ENCODE data around the gene SCFD2.
"Not testable (repeated sequence)": the region's sequence is repeated elsewhere in the genome, so short reads cannot be mapped to it uniquely, and the experiment has no call there.

The SCFD2 gene

GRCh38 chr4:53013873-53014775 lies 351.7 kb downstream of the SCFD2 start:
- DNase-seq (ENCODE audit: low read depth in 2 of 2), result no peak

- DNase-seq (ENCODE audit: low read depth in 2 of 2), result no peak
These were observed 353.1 kb downstream of the SCFD2 start for GRCh38 chr4:53012738-53013137.

- DNase-seq (ENCODE audit: low read depth in 2 of 2), result no peak
These were observed 354.5 kb downstream of the SCFD2 start for GRCh38 chr4:53011259-53011905.

GRCh38 chr4:53010318-53010717 lies 355.5 kb downstream of the SCFD2 start:
- DNase-seq (ENCODE audit: low read depth in 2 of 2), result no peak

- DNase-seq (ENCODE audit: low read depth in 2 of 2), result no peak
These were observed 356.0 kb downstream of the SCFD2 start for GRCh38 chr4:53009824-53010223.

- no peak for DNase-seq (ENCODE audit: low read depth in 2 of 2)
These were observed 358.8 kb downstream of the SCFD2 start for GRCh38 chr4:53007024-53007423.

- DNase-seq (ENCODE audit: low read depth in 2 of 2), result no peak
These were observed 360.1 kb downstream of the SCFD2 start for GRCh38 chr4:53005808-53006207.

GRCh38 chr4:53005149-53005546 lies 360.7 kb downstream of the SCFD2 start:
- DNase-seq (ENCODE audit: low read depth in 2 of 2), result no peak

- DNase-seq (ENCODE audit: low read depth in 2 of 2), result no peak
These were observed 361.2 kb downstream of the SCFD2 start for GRCh38 chr4:53004497-53005148.

- no peak for DNase-seq (ENCODE audit: low read depth in 2 of 2)
These were observed 361.9 kb downstream of the SCFD2 start for GRCh38 chr4:53003959-53004358.

GRCh38 chr4:53000560-53000959 lies 365.3 kb downstream of the SCFD2 start:
- DNase-seq (ENCODE audit: low read depth in 2 of 2), result no peak

GRCh38 chr4:52999626-53000025 lies 366.2 kb downstream of the SCFD2 start:
- DNase-seq (ENCODE audit: low read depth in 2 of 2), result no peak

GRCh38 chr4:52998413-52998812 lies 367.4 kb downstream of the SCFD2 start:
- DNase-seq (ENCODE audit: low read depth in 2 of 2), result no peak

GRCh38 chr4:52997132-52997416 lies 368.8 kb downstream of the SCFD2 start:
- no peak for DNase-seq (ENCODE audit: low read depth in 2 of 2)

- no peak for DNase-seq (ENCODE audit: low read depth in 2 of 2)
These were observed 369.4 kb downstream of the SCFD2 start for GRCh38 chr4:52996261-52997131.

GRCh38 chr4:52995360-52996030 lies 370.4 kb downstream of the SCFD2 start:
- DNase-seq (ENCODE audit: low read depth in 2 of 2), result no peak

- no peak for DNase-seq (ENCODE audit: low read depth in 2 of 2)
These were observed 371.3 kb downstream of the SCFD2 start for GRCh38 chr4:52994567-52994966.

GRCh38 chr4:52993771-52994170 lies 372.1 kb downstream of the SCFD2 start:
- DNase-seq (ENCODE audit: low read depth in 2 of 2), result no peak

- not testable (repeated sequence) for DNase-seq (ENCODE audit: low read depth in 2 of 2)
These were observed 373.3 kb downstream of the SCFD2 start for GRCh38 chr4:52992551-52992950.

- no peak for DNase-seq (ENCODE audit: low read depth in 2 of 2)
These were observed 374.4 kb downstream of the SCFD2 start for GRCh38 chr4:52991472-52991871.

- no peak for DNase-seq (ENCODE audit: low read depth in 2 of 2)
These were observed 375.2 kb downstream of the SCFD2 start for GRCh38 chr4:52990706-52991105.
